Ramos (cell line): ENCODE data around the gene MAPK10.

Source experiments
- in situ Hi-C: fragments of 300-500 bp; cut with MboI; formaldehyde crosslinking; loops from one replicate; pipeline ENCODE4 v1.14.3; 2022; ENCODE audit warnings: low sequenced_read_pairs; ENCODE audit not compliant: unreplicated experiment

MAPK10 gene

GRCh38 chr4:86007042-86007441, 352.8 kb downstream of the MAPK10 start:
- in situ Hi-C loops, result no loop called here

- in situ Hi-C loops, result no loop called here
These were observed 353.8 kb downstream of the MAPK10 start for GRCh38 chr4:86006057-86006456.

- in situ Hi-C loops, result no loop called here
These were observed 355.8 kb downstream of the MAPK10 start for GRCh38 chr4:86004030-86004429.

DNA sequence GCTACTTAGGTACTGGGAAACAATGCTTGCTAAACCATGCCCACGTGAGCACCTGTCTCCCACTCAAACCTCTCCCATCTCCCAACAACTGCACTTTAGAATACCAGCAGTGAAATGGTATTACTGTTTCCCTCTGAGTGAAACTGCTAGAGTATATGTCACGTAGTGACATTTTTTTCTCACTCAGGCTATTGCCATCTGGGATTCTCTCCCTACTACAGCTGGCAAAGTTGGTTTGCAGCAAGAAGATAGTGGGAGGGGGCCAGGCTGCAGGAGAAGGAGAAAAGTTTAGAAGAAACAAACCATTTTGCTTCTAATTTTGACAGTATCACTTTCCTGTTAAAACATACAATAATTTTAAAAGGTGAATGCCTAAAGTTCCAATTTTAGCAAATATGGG, 358.3 kb downstream of the MAPK10 start:
- in situ Hi-C loops, result no loop called here

DNA sequence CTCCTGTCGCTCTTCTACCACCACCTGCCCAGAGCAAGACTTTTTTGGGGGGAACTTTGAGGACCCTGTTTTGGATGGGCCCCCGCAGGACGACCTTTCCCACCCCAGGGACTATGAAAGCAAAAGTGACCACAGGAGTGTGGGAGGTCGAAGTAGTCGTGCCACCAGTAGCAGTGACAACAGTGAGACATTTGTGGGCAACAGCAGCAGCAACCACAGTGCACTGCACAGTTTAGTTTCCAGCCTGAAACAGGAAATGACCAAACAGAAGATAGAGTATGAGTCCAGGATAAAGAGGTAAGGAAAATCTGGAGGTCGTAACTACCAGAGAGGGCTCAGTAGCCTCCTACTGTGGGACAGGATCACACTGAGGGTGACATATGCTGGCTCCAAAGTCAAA, 364.5 kb downstream of the MAPK10 start:
- in situ Hi-C loops, result no loop called here

DNA sequence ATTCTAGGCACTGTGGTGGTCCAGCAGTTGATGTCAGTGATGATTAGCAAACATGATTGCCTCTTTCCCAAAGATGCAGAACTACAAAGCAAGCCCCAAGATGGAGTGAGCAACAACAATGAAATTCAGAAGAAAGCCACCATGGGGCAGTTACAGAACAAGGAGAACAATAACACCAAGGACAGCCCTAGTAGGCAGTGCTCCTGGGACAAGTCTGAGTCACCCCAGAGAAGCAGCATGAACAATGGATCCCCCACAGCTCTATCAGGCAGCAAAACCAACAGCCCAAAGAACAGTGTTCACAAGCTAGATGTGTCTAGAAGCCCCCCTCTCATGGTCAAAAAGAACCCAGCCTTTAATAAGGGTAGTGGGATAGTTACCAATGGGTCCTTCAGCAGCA, 365.3 kb downstream of the MAPK10 start:
- in situ Hi-C loops, result no loop called here

GRCh38 chr4:85993641-85994040, 366.2 kb downstream of the MAPK10 start:
- in situ Hi-C loops, result no loop called here

DNA sequence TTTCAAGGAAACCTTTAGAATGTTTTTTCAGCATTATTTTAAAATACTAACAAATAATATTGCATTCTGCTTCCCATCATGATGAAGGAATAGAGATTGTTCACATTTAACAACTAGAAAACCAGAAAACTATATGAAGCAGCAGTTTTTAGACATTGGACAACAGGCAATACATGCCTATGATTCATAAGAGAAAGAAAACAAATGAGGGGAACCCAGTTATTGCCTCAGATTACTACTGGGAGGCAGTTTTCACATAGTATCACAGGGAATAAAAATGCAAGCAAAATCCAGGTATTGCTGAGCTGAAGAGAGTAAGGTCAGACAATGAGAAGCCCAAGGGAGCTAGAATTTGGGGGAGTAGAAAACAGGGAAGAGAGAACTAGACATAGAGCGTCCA, 373.6 kb downstream of the MAPK10 start:
- in situ Hi-C loops, result no loop called here

DNA sequence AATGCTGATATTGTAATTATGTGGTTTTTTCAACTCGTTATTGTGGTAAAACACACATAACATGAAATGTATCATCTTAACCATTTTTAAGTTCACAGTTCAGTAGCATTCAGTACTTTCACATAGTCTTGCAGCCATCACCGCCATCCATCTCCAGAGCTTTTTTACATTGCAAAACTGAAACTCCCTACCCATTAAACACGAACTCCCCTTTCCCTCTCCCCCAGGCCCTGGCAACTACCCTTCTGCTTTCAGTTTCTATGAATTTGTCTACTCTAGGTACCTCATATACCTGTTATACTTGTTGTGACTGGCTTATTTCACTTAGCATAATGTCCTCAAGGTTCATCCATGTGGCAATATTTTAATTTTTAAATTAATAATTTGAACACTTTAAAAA, 380.6 kb downstream of the MAPK10 start:
- in situ Hi-C loops, result no loop called here

DNA sequence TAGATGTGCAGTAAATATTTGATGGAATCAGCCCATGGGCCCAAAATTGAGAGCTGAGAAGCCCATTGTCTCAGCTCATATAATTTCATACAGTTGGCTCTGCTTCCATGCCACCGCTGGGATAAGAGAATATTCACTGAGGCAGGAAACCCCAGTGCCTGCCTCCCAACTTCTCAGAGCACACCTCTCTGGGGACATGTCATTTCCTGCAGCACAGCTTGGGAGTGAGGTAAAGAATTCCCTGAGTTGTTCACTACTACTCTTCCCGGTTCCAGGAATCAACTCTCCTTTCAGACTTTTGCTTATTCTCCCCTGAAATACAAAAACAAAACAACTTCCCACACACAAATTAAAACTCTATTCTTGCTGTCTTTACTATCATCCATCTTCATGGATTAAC, 389.3 kb downstream of the MAPK10 start:
- in situ Hi-C loops, result loop anchor here (25.0 kb wide), 1 partner anchor 208 kb away; no protein-coding TSS in a partner anchor

GRCh38 chr4:85968945-85969819, 390.7 kb downstream of the MAPK10 start:
- in situ Hi-C loops, result loop anchor here (25.0 kb wide), 1 partner anchor 207 kb away; no protein-coding TSS in a partner anchor

GRCh38 chr4:85967872-85968271, 392.0 kb downstream of the MAPK10 start:
- in situ Hi-C loops, result loop anchor here (25.0 kb wide), 1 partner anchor 206 kb away; no protein-coding TSS in a partner anchor

DNA sequence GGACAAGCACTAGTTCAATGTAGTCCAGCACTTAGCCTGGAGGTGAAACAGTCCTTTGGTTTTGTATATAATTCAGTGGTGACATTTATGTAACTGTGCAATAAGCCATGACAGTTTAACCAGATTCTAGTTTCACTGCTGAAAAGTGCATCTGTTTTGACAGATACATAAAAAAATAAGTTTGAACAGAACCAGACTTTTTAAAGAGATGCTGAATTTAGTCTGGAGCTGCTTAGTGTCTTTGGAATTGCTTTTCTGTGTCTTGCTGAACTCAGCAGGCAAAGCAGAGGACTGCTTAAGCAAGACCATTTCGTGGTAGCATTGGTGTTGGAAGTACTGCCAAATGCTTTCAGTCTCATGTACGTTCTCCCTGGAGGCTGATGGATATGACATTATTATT, 393.5 kb downstream of the MAPK10 start:
- in situ Hi-C loops, result loop anchor here (25.0 kb wide), 1 partner anchor 204 kb away; no protein-coding TSS in a partner anchor

DNA sequence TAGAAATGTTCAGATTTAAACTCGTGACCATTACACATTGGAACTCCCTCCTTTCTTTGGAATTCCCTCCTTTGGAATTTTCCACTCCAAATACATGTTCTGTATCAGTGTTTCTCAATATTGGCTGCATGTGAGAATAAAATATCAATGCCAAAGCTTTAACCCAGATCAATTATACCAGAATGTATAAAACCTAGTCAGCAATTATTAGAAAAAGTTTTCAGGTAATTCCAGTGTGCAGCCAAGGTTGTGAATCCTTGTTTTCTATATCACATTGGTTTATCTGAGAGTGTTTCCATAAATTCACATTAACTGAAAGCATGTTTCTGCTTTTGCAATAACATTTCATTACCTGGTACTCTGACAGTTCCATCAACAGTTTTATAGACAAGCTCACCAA, 394.3 kb downstream of the MAPK10 start:
- in situ Hi-C loops, result loop anchor here (25.0 kb wide), 1 partner anchor 203 kb away; no protein-coding TSS in a partner anchor

DNA sequence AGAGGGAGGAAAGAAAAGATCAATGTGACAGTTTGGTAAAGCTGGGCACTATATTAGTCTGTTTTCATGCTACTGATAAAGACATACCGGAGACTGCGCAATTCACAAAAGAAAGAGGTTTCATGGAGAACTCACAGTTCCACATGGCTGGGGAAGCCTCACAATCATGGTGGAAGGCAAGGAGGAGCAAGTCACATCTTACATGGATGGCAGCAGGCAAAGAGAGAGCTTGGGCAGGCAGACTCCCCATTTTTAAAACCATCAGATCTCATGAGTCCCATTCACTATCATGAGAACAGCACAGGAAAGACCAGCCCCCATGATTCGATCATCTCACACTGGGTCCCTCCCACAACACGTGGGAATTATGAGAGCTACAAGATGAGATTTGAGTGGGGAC, 394.8 kb downstream of the MAPK10 start:
- in situ Hi-C loops, result loop anchor here (25.0 kb wide), 1 partner anchor 203 kb away; no protein-coding TSS in a partner anchor

- in situ Hi-C loops, result loop anchor here (25.0 kb wide), 1 partner anchor 202 kb away; no protein-coding TSS in a partner anchor
These were observed 395.6 kb downstream of the MAPK10 start for GRCh38 chr4:85964298-85964697.

DNA sequence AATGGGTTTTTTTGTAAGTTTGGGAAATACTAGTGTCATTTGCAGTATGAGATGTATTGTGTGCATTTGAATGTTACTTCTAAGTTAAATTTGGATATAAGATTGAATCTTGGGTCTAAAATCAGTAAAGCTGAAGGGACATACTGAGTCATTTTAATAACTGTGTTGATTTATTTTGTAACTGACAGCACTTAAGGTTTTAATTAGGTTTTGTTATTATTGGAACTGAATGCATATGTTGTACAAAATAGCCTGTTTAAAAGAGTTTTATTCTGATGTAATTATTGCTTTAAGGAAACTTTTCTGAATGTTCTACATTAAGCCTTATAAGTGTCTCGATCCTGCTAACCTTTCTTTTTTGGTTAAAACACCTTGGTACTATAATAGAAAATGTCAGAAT, 396.6 kb downstream of the MAPK10 start:
- in situ Hi-C loops, result loop anchor here (25.0 kb wide), 1 partner anchor 201 kb away; no protein-coding TSS in a partner anchor

- in situ Hi-C loops, result loop anchor here (25.0 kb wide), 1 partner anchor 200 kb away; no protein-coding TSS in a partner anchor
These were observed 398.0 kb downstream of the MAPK10 start for GRCh38 chr4:85961887-85962286.

DNA sequence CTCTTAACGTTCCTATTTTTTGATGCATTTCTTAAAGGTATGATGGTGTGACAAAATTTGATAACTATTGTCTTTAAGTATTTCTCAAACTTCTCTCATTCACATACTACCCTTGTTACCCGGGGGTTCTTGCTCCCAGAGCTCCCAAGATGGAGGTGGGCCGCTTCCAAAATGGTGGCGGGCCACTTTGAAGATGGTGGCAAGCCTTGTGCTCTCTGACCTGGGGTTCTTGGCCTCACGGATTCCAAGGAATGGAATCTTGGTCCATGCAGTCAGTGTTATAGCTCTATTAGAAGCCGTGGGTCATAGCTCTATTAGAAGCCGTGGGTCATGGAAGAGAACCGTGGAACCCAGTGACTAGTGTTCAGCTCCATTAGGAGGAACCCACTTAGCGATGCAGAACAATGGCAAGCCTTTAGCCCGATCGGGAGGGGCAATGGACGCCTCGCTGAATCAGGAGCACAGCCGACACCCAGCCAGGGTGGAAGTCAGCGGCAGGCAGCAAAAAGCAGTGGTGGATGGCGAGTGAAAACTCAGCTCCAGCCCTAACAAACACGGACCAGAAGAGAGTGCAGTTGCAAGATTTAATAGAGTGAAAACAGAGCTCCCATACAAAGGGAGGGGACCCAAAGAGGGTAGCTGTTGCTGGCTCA, 403.4 kb downstream of the MAPK10 start:
- in situ Hi-C loops, result loop anchor here (25.0 kb wide), 1 partner anchor 194 kb away; no protein-coding TSS in a partner anchor

DNA sequence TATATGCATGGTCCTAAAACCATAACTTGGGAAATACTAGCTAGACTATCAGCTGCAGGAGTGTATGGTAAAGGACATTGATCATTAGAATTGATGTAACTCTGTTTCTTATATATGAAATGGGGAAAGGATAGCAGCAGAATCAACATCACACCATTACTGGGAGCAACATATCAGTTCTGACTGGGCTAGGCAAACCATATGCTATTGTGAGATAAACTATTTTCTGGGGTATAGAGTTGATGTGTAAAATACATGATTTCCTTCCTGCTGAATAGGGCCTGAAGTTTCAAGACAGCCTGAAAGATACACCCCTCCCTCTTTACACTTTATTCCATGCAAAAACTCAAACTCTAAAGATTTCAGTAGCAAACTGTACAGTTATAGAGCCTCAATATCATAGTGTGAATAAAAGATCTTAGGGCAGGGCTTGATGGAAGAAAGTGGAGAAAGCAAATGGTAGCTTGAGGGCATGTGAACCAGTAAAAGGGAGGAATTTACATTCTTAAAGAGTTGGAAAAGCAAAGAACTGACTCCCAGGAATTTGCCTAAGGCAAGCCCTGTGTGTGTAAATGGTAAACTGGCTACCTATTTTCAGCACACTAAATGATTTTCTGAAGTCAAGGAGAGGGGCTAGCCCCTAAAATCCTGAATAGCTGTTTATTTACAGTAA, 404.1 kb downstream of the MAPK10 start:
- in situ Hi-C loops, result loop anchor here (25.0 kb wide), 1 partner anchor 193 kb away; no protein-coding TSS in a partner anchor
